Epidermal melanocyte (primary cell): ENCODE data around the gene HNF1A.
"Not testable (repeated sequence)": the region's sequence is repeated elsewhere in the genome, so short reads cannot be mapped to it uniquely, and the experiment has no call there.

ENCODE experiments used
- DNase-seq: peaks from one replicate; pipeline ENCODE4 v3.0.0; 2011; ENCODE audit warnings: low spot score; ENCODE audit not compliant: insufficient read length

HNF1A gene

GRCh38 chr12:121038861-121039668 lies 60.7 kb downstream of the HNF1A start, which contains the start of gene OASL:
Gene OASL (minus strand): TSS chr12:121039246. CDS start chr12:121038971, 275 bp downstream.
- DNase-seq: no peak

GRCh38 chr12:121043067-121043466 lies 64.7 kb downstream of the HNF1A start:
- no peak for DNase-seq

DNA sequence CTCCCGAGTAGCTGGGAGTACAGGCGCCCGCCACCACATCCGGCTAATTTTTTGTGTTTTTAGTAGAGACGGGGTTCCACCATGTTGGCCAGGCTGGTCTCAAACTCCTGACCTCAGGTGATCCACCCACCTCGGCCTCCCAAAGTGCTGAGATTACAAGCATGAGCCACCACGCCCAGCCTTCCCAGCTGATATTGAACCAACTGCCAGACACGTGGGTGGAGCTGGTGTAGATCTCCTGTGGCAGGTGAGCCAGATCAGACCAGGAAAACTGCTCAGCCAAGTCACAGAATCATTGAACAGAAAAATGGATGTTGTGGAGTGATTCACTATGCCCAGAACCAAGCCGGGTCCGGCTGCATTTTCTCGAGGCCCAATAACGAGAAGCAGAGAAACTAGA lies 69.1 kb downstream of the HNF1A start:
- DNase-seq: not testable (repeated sequence)

DNA sequence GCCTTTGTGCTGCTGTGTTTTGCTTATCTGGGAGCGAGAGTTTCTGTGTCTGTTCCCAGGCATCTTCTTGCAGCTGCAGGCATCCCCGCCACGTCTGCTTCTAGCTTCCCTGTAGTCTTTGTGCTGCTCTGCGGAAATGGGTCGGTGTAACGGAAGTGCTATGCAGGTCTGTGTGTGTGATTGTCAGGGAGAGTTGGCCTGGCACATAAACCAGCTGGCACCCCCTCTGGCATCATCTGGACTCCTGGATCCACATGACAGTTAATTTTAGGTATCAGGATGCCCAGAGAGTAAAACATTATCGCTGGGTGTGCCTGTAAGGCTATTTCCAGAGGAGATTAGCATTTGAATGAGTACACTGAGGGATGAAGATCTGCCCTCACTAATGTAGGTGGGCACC lies 70.1 kb downstream of the HNF1A start:
- DNase-seq: no peak

DNA sequence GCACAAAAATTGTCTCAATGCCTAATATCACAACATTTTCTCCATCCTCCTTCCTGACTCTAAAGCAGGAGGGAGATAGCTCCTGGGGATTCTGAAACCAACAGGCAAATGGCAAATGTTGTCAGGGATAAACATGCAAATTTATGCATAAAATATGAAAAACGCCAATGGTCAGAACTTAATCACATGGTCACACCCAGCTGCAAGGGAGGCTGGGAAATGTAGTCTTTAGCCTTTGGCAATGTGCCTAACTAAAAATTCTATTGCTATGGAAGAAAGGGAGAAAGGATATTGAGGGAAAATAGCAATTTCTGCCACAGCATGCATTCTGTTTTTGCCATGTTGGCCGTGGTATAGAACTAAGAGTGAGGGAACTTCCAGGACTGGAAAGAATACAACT lies 72.4 kb downstream of the HNF1A start:
- no peak for DNase-seq
